Stimulated activated CD8-positive, alpha-beta memory T cell treated with anti-CD3 and anti-CD28 coated beads, Interleukin-4, amount 100 ng/mL, for 1 hour (primary cell): ENCODE data around the gene ANKAR.
"Not testable (repeated sequence)": the region's sequence is repeated elsewhere in the genome, so short reads cannot be mapped to it uniquely, and the experiment has no call there.

Experiments
- DNase-seq, 2 donors: peaks; one replicate each; pipeline ENCODE4 v3.0.0-alpha.2; 2020; ENCODE audit warnings: low read depth in 2 of 2, low spot score in 1 of 2

Gene ANKAR

DNA sequence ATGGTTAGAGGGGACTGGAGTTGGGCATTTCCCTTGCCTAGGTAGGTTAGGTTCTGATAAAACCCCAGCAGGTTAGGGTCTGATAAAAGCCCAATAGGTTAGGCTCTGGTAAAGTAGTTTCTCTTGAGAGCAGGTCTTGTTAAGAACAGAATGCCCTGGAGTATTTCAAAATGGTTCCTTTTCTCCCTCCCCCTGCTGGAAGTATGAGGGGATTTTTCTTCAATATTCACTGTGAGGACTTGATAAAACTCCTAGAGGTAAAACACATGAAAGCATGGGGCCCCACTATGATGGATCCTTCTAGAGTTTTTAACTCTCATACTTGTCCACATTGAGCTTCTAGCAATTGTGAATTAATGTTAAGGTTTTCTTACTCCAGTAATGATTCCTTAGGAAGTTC, 27.6 kb downstream of the ANKAR start:
- no peak for DNase-seq

GRCh38 chr2:189709501-189710221, 35.2 kb downstream of the ANKAR start:
- DNase-seq = no peak

GRCh38 chr2:189717593-189717992, 43.1 kb downstream of the ANKAR start:
- DNase-seq = not testable (repeated sequence)

DNA sequence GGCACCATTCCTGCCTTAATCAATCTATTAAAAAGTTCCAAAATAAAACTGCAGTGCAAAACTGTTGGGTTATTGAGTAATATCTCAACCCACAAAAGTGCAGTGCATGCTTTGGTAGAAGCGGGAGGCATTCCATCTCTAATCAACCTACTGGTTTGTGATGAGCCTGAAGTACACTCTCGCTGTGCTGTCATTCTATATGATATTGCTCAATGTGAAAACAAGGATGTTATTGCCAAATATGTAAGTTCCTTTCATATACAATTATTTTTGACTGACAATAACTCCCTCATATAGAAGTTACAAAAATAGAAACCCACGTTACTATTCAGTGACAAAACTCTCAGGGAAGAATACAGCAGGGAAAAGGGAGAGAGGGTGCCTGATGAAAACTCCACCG, 45.1 kb downstream of the ANKAR start:
- no peak for DNase-seq

DNA sequence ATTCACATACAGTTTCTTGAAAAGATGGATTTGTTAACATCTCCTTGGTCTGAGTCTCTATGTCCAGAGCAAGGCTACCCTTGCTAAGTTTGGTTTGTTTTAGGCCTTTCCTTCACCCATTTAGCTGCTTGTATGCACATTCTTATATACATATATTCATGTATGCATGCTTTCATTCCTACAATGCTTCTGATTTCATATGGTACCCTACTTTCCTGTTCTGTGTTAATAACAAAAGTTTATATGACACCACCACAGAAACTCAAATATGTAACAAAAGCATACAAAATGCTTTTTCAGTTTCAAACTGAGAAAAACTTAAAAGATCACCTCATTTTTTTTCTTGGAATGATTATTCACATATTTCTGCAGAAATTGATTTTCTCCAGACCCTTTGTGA, 48.7 kb downstream of the ANKAR start:
- no peak for DNase-seq
